ENCODE data around the gene NRCAM. TPM values are rescaled to one million over a fixed set of nuclear protein-coding genes. Genes with fewer than 3 reads are reported as not detected.

Gene NRCAM
- total and polyA plus RNA-seq, 2 experiments from 2014 or later: 0.76 to 3.9 TPM

GRCh38 chr7:108301387-108301786, 154.8 kb downstream of the NRCAM start:
- no peak for DNase-seq (ENCODE audit: low read depth in 1 of 2, low spot score in 1 of 2)
- TF ChIP-seq CTCF (IDR thresholded peaks at IDR 0.05; ENCODE audit: low read depth, low read length): no peak
- Histone ChIP-seq H3K4me1 (ENCODE audit: low read depth) (no peaks in the 10 kb centered on the region), H3K27ac (no peak overlapping the region), H3K9me3 (ENCODE audit: low read depth) (no peaks in the 10 kb centered on the region), H3K27me3 (no peaks in the 10 kb centered on the region), H3K4me3 (no peak overlapping the region), H3K36me3 (no peaks in the 10 kb centered on the region)

GRCh38 chr7:108299251-108299973, 156.8 kb downstream of the NRCAM start:
- DNase-seq (ENCODE audit: low read depth in 1 of 2, low spot score in 1 of 2): peak in 1 of 2 donors; percentile 68
- TF ChIP-seq CTCF (IDR thresholded peaks at IDR 0.05; ENCODE audit: low read depth, low read length): no peak
- no peak overlapping the region for H3K27ac ChIP-seq

GRCh38 chr7:108296911-108297310, 159.3 kb downstream of the NRCAM start:
- Histone ChIP-seq H3K36me3 (no peaks in the 10 kb centered on the region), H3K9me3 (ENCODE audit: low read depth) (no peaks in the 10 kb centered on the region), H3K27me3 (no peaks in the 10 kb centered on the region), H3K27ac (no peak overlapping the region), H3K4me1 (ENCODE audit: low read depth) (no peaks in the 10 kb centered on the region), H3K4me3 (no peak overlapping the region)
- no peak for TF ChIP-seq CTCF (IDR thresholded peaks at IDR 0.05; ENCODE audit: low read depth, low read length)
- DNase-seq (ENCODE audit: low read depth in 1 of 2, low spot score in 1 of 2): no peak

More at GRCh38 chr7:108299251-108299973, 156.8 kb downstream of the NRCAM start:
- H3K9me3 ChIP-seq (ENCODE audit: low read depth): no peaks in the 10 kb centered on the region
- no peaks in the 10 kb centered on the region for H3K36me3 ChIP-seq
- H3K4me1 ChIP-seq (ENCODE audit: low read depth): no peaks in the 10 kb centered on the region
- no peak overlapping the region for H3K4me3 ChIP-seq
- no peaks in the 10 kb centered on the region for H3K27me3 ChIP-seq

GRCh38 chr7:108294595-108294994, 161.6 kb downstream of the NRCAM start:
- DNase-seq (ENCODE audit: low read depth in 1 of 2, low spot score in 1 of 2): no peak
- no peak for TF ChIP-seq CTCF (IDR thresholded peaks at IDR 0.05; ENCODE audit: low read depth, low read length)
- Histone ChIP-seq H3K36me3 (no peaks in the 10 kb centered on the region), H3K4me3 (no peak overlapping the region), H3K9me3 (ENCODE audit: low read depth) (no peaks in the 10 kb centered on the region), H3K4me1 (ENCODE audit: low read depth) (no peaks in the 10 kb centered on the region), H3K27ac (no peak overlapping the region), H3K27me3 (no peaks in the 10 kb centered on the region)

- Histone ChIP-seq H3K27me3 (no peaks in the 10 kb centered on the region), H3K4me1 (ENCODE audit: low read depth) (no peaks in the 10 kb centered on the region), H3K9me3 (ENCODE audit: low read depth) (no peaks in the 10 kb centered on the region), H3K36me3 (no peaks in the 10 kb centered on the region), H3K4me3 (no peak overlapping the region), H3K27ac (no peak overlapping the region)
- TF ChIP-seq CTCF (IDR thresholded peaks at IDR 0.05; ENCODE audit: low read depth, low read length): no peak
- peak in 1 of 2 donors; percentile 75 for DNase-seq (ENCODE audit: low read depth in 1 of 2, low spot score in 1 of 2)
These were observed 163.1 kb downstream of the NRCAM start for GRCh38 chr7:108293149-108293612.

All from cardiac muscle cell (in vitro differentiated cells and primary cell).